WTC11 (cell line): Measurements from ENCODE around the gene ERAS.

Experiments used
- ESRRA ChIP-seq: sonication (generic); formaldehyde crosslinking; IDR thresholded peaks from 2 replicates; pipeline ENCODE4 v1.8.1; 2022; ENCODE audit warnings: mild to moderate bottlenecking, missing genetic modification reagents, borderline replicate concordance
- FOXK1 ChIP-seq: sonication (generic); formaldehyde crosslinking; IDR thresholded peaks from 2 replicates; pipeline ENCODE4 v1.8.0; 2022; ENCODE audit warnings: mild to moderate bottlenecking, moderate library complexity, missing genetic modification reagents
- NR2C2 ChIP-seq: sonication (generic); formaldehyde crosslinking; IDR thresholded peaks from 2 replicates; pipeline ENCODE4 v1.8.0; 2022; ENCODE audit warnings: mild to moderate bottlenecking, missing genetic modification reagents
- TCF7 ChIP-seq: sonication (generic); formaldehyde crosslinking; IDR thresholded peaks from 2 replicates; pipeline ENCODE4 v1.8.0; 2022; ENCODE audit warnings: mild to moderate bottlenecking, low read depth, missing genetic modification reagents, moderate library complexity
- ZBTB21 ChIP-seq: sonication (generic); formaldehyde crosslinking; IDR thresholded peaks from 2 replicates; pipeline ENCODE4 v1.8.1; 2023; ENCODE audit warnings: mild to moderate bottlenecking, missing genetic modification reagents, borderline replicate concordance
- TF ChIP-seq, protein P1 (sequence below): fragments of 200-600 bp; IDR thresholded peaks from 2 replicates; pipeline ENCODE4 v1.8.0; 2022; ENCODE audit warnings: antibody characterized with exemption
- TF ChIP-seq, protein P2 (sequence below): sonication (generic); formaldehyde crosslinking; IDR thresholded peaks from 2 replicates; pipeline ENCODE4 v1.8.1; 2022; ENCODE audit warnings: low read depth, missing genetic modification reagents, borderline replicate concordance
- TF ChIP-seq, protein P3 (sequence below): sonication (generic); formaldehyde crosslinking; IDR thresholded peaks from 2 replicates; pipeline ENCODE4 v1.8.0; 2023; ENCODE audit warnings: missing genetic modification reagents

DNA sequence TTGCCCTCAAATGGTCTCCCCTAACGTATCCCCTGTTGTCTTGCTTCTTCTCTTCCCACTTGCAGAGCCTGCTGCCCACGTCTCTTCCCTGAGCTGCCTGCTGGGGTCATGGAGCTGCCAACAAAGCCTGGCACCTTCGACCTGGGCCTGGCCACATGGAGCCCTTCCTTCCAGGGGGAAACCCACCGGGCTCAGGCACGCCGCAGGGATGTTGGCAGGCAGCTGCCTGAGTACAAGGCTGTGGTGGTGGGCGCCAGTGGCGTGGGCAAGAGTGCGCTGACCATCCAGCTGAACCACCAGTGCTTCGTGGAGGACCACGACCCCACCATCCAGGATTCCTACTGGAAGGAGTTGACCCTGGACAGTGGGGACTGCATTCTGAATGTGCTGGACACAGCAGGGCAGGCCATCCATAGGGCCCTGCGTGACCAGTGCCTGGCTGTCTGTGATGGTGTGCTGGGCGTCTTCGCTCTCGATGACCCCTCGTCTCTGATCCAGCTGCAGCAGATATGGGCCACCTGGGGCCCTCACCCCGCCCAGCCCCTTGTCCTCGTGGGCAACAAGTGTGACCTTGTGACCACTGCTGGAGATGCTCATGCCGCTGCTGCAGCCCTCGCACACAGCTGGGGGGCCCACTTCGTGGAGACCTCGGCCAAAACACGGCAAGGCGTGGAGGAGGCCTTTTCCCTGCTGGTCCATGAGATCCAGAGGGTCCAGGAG lies 2.9 kb downstream of the ERAS start:
- TF ChIP-seq, protein P1, sequence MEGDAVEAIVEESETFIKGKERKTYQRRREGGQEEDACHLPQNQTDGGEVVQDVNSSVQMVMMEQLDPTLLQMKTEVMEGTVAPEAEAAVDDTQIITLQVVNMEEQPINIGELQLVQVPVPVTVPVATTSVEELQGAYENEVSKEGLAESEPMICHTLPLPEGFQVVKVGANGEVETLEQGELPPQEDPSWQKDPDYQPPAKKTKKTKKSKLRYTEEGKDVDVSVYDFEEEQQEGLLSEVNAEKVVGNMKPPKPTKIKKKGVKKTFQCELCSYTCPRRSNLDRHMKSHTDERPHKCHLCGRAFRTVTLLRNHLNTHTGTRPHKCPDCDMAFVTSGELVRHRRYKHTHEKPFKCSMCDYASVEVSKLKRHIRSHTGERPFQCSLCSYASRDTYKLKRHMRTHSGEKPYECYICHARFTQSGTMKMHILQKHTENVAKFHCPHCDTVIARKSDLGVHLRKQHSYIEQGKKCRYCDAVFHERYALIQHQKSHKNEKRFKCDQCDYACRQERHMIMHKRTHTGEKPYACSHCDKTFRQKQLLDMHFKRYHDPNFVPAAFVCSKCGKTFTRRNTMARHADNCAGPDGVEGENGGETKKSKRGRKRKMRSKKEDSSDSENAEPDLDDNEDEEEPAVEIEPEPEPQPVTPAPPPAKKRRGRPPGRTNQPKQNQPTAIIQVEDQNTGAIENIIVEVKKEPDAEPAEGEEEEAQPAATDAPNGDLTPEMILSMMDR = no peak
- TF ChIP-seq ESRRA (CRISPR knock-in tag) (no peak), ZBTB21 (CRISPR knock-in tag) (no peak), FOXK1 (CRISPR knock-in tag) (no peak), NR2C2 (no peak), TCF7 (CRISPR knock-in tag) (no peak)
- TF ChIP-seq, protein P2, sequence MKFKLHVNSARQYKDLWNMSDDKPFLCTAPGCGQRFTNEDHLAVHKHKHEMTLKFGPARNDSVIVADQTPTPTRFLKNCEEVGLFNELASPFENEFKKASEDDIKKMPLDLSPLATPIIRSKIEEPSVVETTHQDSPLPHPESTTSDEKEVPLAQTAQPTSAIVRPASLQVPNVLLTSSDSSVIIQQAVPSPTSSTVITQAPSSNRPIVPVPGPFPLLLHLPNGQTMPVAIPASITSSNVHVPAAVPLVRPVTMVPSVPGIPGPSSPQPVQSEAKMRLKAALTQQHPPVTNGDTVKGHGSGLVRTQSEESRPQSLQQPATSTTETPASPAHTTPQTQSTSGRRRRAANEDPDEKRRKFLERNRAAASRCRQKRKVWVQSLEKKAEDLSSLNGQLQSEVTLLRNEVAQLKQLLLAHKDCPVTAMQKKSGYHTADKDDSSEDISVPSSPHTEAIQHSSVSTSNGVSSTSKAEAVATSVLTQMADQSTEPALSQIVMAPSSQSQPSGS = no peak
- TF ChIP-seq, protein P3, sequence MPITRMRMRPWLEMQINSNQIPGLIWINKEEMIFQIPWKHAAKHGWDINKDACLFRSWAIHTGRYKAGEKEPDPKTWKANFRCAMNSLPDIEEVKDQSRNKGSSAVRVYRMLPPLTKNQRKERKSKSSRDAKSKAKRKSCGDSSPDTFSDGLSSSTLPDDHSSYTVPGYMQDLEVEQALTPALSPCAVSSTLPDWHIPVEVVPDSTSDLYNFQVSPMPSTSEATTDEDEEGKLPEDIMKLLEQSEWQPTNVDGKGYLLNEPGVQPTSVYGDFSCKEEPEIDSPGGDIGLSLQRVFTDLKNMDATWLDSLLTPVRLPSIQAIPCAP (CRISPR knock-in tag) = no peak
